GM12865 (cell line): ENCODE results near the gene TSPYL4.

Source experiments
- DNase-seq: peaks from one replicate; pipeline ENCODE4 v3.0.0; 2010; ENCODE audit warnings: low read depth
- H3K4me3 ChIP-seq: 2 replicates; pipeline ENCODE4 v1.5.1; 2011; ENCODE audit warnings: mild to moderate bottlenecking, low read depth, low read length, control low read depth
- CTCF ChIP-seq: IDR thresholded peaks from 2 replicates; pipeline ENCODE4 v1.5.1; 2011; ENCODE audit warnings: low read length, control low read depth, low read depth, inconsistent platforms; ENCODE audit not compliant: insufficient read depth; ENCODE audit errors: missing control alignments

TSPYL4 gene

DNA sequence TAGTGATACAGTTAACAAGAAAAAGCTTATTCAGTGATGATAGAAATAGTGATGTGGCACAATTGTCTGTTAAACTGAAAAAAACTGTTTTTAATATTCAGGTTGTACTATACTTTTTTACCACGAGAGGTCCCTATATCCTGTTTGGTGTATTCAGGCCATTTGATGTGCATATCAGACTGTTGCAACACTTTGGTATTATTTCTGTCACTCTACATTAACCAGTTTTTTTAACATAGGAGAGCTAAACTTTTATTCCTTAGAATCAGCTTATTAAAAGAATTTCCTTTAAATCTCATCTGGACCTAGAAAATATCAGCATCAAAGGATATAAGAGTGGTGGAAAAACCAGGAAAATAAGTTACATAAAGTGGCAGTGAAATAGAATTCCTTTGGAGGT, 36.8 kb downstream of the TSPYL4 start:
- peak; percentile 31 for DNase-seq
- no peak overlapping the region for H3K4me3 ChIP-seq
- TF ChIP-seq CTCF = peak; percentile 33

DNA sequence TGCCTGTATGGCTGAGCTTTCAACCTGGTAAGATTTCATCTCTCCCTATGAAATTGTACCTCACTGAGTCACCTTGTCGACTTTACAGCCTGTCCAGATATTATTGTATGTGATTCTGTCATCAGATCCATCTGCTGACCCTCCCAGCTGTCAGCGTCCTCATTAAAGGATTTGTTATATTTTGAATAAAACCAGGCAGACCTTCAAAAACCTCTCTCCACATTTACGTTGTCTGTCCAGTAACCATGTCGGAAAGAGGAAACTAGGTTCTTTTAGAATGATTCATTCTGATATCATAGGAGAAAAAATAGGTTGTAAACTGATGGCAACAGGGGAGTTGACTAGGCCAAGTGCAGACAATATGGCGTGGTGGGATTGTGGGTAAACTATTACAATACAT, 38.5 kb downstream of the TSPYL4 start:
- DNase-seq = no peak
- no peak overlapping the region for H3K4me3 ChIP-seq
- no peak for TF ChIP-seq CTCF

GRCh38 chr6:116214681-116215080, 39.2 kb downstream of the TSPYL4 start:
- no peak overlapping the region for H3K4me3 ChIP-seq
- no peak for DNase-seq
- no peak for TF ChIP-seq CTCF

DNA sequence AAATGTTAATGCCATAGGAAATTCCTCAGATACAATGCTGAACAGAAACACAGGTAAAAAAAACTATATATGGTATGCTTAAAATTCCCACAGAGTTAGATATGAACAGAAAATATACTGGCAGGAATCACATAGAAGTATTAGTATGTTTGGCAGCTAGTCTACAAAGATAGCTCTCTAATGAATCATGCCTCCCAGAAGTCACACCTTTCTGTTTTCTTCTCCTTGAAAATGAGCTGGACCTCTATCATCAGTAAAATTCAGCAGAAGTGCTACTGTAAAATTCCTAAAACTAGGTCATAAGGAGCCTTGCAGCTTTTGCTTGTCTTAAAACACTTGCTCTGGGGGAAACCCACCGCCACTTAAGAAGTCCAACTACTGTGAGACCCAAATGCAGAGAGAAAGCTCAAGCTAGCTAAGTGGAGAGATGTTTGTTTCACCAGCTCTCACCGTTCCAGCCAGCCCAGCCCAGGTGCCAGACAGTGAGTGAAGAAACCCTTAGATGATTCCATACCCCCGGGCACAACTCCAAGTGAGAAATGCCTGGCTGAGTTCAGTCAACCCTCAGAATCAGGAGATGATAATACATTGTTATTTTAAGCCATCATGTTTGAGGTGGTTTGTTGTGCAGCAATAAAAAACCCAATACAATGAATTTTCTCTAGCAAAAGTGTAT, 43.0 kb downstream of the TSPYL4 start:
- H3K4me3 ChIP-seq = no peak overlapping the region
- no peak for DNase-seq

DNA sequence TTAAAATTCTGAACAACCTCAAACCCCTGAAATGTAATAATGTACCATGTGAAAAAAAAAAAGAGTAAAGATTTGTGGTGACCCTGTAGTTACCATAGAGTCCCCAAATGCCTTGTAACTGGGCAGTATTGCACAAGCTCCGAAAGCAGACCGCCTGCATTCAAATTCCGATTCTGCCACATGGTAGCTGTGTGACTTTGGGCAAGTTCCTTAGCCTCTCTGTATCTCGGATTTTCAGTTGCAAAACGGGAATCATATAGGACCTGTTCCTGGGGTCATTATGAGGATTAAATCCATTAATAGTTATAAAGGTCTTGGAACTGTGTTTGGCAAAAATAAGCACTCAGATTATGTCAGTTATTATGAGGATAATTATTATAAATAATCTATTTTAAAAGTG, 43.6 kb downstream of the TSPYL4 start:
- no peak overlapping the region for H3K4me3 ChIP-seq
- no peak for DNase-seq
- TF ChIP-seq CTCF = no peak

More for the DNA sequence above, 43.0 kb downstream of the TSPYL4 start:
- TF ChIP-seq CTCF = no peak

DNA sequence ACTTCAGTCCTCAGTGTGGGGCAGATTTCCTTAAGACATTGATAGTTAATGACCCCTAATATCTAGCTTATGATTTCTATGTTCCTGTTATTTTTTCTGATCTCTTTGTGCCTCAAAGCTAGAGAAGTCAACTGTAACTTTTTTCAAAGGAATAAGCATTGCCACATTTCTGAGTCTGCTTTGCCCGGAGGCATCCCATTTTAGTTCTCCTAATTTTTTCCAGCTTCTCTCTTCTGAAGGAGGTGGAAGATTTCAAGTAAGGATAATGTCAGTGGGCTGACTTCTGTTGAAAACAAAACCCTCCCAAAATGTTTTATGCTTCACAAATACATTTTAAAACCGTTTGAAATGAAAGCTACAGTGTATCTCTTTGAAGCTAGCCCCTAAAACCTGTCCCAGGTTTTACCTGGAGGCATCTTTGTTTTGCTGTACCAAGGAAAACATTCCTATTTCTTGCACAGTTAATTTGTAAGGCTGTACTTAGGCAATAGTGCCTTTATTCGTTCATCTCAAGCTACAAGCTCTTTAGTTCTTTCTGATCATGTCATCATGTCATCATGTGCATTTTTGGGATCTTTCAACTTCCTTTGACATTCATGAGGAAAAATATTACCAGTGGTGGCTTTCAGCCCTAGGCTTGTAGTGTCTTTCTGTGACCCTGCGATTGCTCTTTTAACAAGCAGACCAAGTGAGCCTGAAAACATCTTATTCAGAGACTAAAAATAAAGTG, 45.7 kb downstream of the TSPYL4 start:
- no peak for DNase-seq
- TF ChIP-seq CTCF = no peak
- no peak overlapping the region for H3K4me3 ChIP-seq

DNA sequence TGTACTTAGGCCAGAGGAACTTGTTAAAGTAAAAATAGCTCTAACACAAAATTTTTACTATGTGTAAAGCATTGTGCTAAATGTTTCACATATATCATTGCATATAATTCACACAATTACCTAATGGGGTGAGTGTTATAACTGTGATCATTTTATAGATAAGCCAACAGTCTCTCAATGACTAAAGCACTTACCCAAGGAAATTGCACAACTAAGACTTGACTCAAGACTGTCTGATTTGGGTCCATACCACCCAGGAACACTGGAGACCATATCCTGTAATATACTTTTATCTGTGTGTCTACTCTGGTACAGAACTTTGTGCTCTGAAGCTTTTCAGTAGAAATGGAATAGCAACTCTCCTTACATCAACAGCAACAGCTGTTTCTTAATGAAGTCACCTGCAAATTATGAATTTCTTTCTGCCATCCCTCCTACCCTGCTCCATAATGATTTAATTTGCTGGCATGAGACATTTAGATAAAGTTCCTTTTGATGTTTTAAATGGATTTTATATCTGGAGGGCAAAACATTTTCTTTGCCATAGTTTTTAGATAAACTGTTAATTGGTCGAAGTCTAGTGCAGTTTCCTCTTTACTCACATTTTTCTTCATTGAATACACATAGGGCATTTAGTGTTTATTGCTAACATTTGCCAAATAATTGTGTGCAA, 47.5 kb downstream of the TSPYL4 start:
- no peak for DNase-seq
- no peak overlapping the region for H3K4me3 ChIP-seq
- no peak for TF ChIP-seq CTCF
